GM12878 (cell line): ENCODE data around the gene CLPSL1. TPM values are rescaled to one million over a fixed set of nuclear protein-coding genes. Genes with fewer than 3 reads are reported as not detected.

ENCODE experiments used
- ATAC-seq: fragments of 200-7000 bp; cut with Tn5 transposase; 3 replicates; pipeline ENCODE4 v1.9.1; 2020; ENCODE audit warnings: mild to moderate bottlenecking, moderate library complexity
- BruUV-seq: library from RNA; stranded (reverse); fragments of 400-500 nt; replicated peaks from 2 replicates; lab custom pipeline; 2021; lab: Mats Ljungman, UMichigan
- CTCF ChIA-PET: fragments of 300-600 bp; sonication (Branson Sonifier 250); formaldehyde crosslinking; extraction: SDS; loops from one replicate; lab custom pipeline; 2021; ENCODE audit warnings: inconsistent platforms; lab: Yijun Ruan, JAX
- POLR2A ChIA-PET: fragments of 350-600 bp; formaldehyde crosslinking; extraction: SDS; loops from one replicate; lab custom pipeline; 2021; ENCODE audit warnings: inconsistent platforms; lab: Charles Lee
- RAD21 ChIA-PET: fragments of 300-600 bp; sonication (Branson Sonifier 250); formaldehyde crosslinking; loops from one replicate; lab custom pipeline; 2023; ENCODE audit warnings: antibody characterized with exemption; ENCODE audit not compliant: unreplicated experiment; lab: Charles Lee
- SMC1A ChIA-PET: fragments of 300-600 bp; sonication (Branson Sonifier 250); formaldehyde crosslinking; loops from one replicate; lab custom pipeline; 2023; ENCODE audit not compliant: unreplicated experiment, uncharacterized antibody; lab: Charles Lee
- DNase-seq: peaks from one replicate; pipeline ENCODE4 v3.0.0-alpha.2; 2011; ENCODE audit warnings: low read depth, low spot score
- FAIRE-seq: peaks from 3 replicates; lab custom pipeline; 2011; peaks lifted over from hg19 to GRCh38; lab: Jason Lieb, UNC
- H2AFZ ChIP-seq: 2 replicates; pipeline ENCODE4 v1.6.0; 2011; ENCODE audit warnings: low read depth, low read length, control low read depth; ENCODE audit not compliant: control insufficient read depth
- H3K27ac ChIP-seq: 2 replicates; pipeline ENCODE4 v1.5.1; 2011; ENCODE audit warnings: control low read depth; ENCODE audit not compliant: control insufficient read depth, insufficient read depth
- H3K27me3 ChIP-seq, 2 experiments: replicated peaks in 1 of 2; 2 replicates each; pipeline versions ENCODE4 v1.6.0 to v1.6.1; 2011; ENCODE audit warnings: low read length in 1 of 2; ENCODE audit not compliant: control insufficient read depth in 2 of 2, insufficient read depth in 2 of 2
- H3K36me3 ChIP-seq, 2 experiments: 2 replicates each; pipeline ENCODE4 v1.5.1; 2011; ENCODE audit warnings: low read length in 1 of 2; ENCODE audit not compliant: control insufficient read depth in 2 of 2, insufficient read depth in 2 of 2
- H3K4me1 ChIP-seq: 2 replicates; pipeline ENCODE4 v1.6.1; 2011; ENCODE audit warnings: mild to moderate bottlenecking, low read length, moderate library complexity, mixed read lengths; ENCODE audit not compliant: control insufficient read depth, insufficient read depth
- H3K4me2 ChIP-seq: 2 replicates; pipeline ENCODE4 v1.6.0; 2011; ENCODE audit warnings: control low read depth; ENCODE audit not compliant: control insufficient read depth, insufficient read depth
- H3K4me3 ChIP-seq: fragments of 200-600 bp; sonication (generic); 2 replicates; pipeline ENCODE4 v1.5.1; 2016
- H3K79me2 ChIP-seq: 2 replicates; pipeline ENCODE4 v1.6.0; 2011; ENCODE audit warnings: low read length; ENCODE audit not compliant: control insufficient read depth, insufficient read depth
- H3K9ac ChIP-seq: 2 replicates; pipeline ENCODE4 v1.8.0; 2011; ENCODE audit warnings: low read length, control low read depth, mixed read lengths; ENCODE audit not compliant: control insufficient read depth, insufficient read depth
- H3K9me3 ChIP-seq: replicated peaks from 3 replicates; pipeline ENCODE4 v1.5.1; 2011; ENCODE audit warnings: mild to moderate bottlenecking, low read length; ENCODE audit not compliant: control insufficient read depth, insufficient read depth
- H4K20me1 ChIP-seq: 2 replicates; pipeline ENCODE4 v1.6.0; 2011; ENCODE audit not compliant: control insufficient read depth, insufficient read depth
- CREB1 ChIP-seq: IDR thresholded peaks from 2 replicates; pipeline ENCODE4 v1.6.1; 2012; ENCODE audit warnings: low read depth, mild to moderate bottlenecking, inconsistent platforms
- EED ChIP-seq: sonication (generic); IDR thresholded peaks from 2 replicates; pipeline ENCODE4 v1.6.1; 2016; ENCODE audit warnings: antibody characterized with exemption, low read depth
- FOXK2 ChIP-seq: fragments of 450-650 bp; IDR thresholded peaks from 2 replicates; pipeline ENCODE4 v1.6.1; 2017; ENCODE audit warnings: mild to moderate bottlenecking, moderate library complexity
- REST ChIP-seq: IDR thresholded peaks from 2 replicates; pipeline ENCODE4 v1.6.1; 2012; ENCODE audit warnings: mild to moderate bottlenecking, low read depth, low read length
- ZSCAN29 ChIP-seq: fragments of 450-650 bp; IDR thresholded peaks from 2 replicates; pipeline ENCODE4 v1.6.1; 2017; ENCODE audit warnings: mild to moderate bottlenecking, moderate library complexity
- WGBS: methylation state at CpG from one replicate; pipeline ENCODE4 v1.1.6; 2016; ENCODE audit warnings: low lambda C conversion rate; ENCODE audit not compliant: insufficient replicate concordance, insufficient coverage; ENCODE audit errors: missing lambda C conversion rate; 5-methylcytosine and 5-hydroxymethylcytosine counted together
- in situ Hi-C: fragments of 300-500 bp; cut with MboI; formaldehyde crosslinking; loops from 9 replicates; pipeline ENCODE4 v1.14.3; 2018; ENCODE audit warnings: mixed read lengths
- intact Hi-C: fragments of 100-400 bp; cut with micrococcal nuclease; formaldehyde crosslinking; loops from one replicate; pipeline ENCODE4 v1.14.2; 2022; ENCODE audit not compliant: unreplicated experiment
- polyA plus RNA-seq, 11 experiments: library from polyadenylated mRNA; depleted of rRNA in 4 of 11; unstranded in 6 of 11; stranded (reverse) in 5 of 11; fragments of >200 nt; fragmentation: Nextera tagmentation in 4 of 11; fragmentation: Illumina TruSeq in 1 of 11; extraction: Ambion mirVana in 4 of 11; extraction: Trizol in 1 of 11; gene quantifications; 1 replicate in 1 of 11; 2 replicates in 10 of 11; pipeline versions ENCODE4 v1.2.1 to v1.2.3, GENCODE V29; 2011 to 2016; ENCODE audit warnings: inconsistent platforms in 2 of 11, missing spikeins in 2 of 11, low read depth in 1 of 11
- total RNA-seq, 4 experiments: library from RNA; depleted of rRNA in 3 of 4; stranded (reverse); fragments of >200 nt in 3 of 4; fragmentation: Illumina TruSeq in 1 of 4; extraction: Trizol in 1 of 4; gene quantifications; 2 replicates each; pipeline versions ENCODE4 v1.2.1 to v1.2.3, GENCODE V29; 2013 to 2021
- TF ChIP-seq, protein P1 (sequence below): IDR thresholded peaks from 2 replicates; pipeline ENCODE4 v1.6.1; 2011; ENCODE audit warnings: borderline replicate concordance, low read depth, mild to moderate bottlenecking, moderate library complexity, low read length; ENCODE audit not compliant: insufficient read depth, poor library complexity, severe bottlenecking

Gene CLPSL1
- total and polyA plus RNA-seq, 10 of the 15 experiments (the other 5 are each of a cell fraction or from before 2014, with no cell fraction given): not detected

DNA sequence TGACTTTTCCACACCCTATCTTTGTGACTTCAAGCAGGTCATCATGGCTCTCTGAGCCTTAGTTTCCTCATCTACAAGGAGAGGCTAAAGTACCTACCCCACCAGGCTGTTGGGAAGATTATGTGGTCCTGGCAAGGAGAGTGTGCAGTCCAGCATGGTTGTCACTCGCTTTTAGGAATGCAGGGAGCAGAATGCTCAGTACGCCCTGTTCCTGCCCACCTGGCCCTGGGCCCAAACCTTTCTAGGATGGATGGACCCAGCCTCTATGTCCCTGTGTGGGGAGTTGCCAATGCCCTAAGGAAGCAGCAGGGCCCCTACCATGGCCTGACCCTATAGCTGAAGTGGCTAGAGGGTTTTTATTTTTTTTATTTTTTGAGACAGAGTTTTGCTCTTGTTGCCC lies 2.4 kb upstream of the CLPSL1 start (continued):
- TF ChIP-seq REST (no peak), CREB1 (no peak), FOXK2 (no peak), EED (no peak)
- TF ChIP-seq, protein P1, sequence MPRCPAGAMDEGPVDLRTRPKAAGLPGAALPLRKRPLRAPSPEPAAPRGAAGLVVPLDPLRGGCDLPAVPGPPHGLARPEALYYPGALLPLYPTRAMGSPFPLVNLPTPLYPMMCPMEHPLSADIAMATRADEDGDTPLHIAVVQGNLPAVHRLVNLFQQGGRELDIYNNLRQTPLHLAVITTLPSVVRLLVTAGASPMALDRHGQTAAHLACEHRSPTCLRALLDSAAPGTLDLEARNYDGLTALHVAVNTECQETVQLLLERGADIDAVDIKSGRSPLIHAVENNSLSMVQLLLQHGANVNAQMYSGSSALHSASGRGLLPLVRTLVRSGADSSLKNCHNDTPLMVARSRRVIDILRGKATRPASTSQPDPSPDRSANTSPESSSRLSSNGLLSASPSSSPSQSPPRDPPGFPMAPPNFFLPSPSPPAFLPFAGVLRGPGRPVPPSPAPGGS: no peak
- TF ChIP-seq, all 136 proteins: peak for 0

DNA sequence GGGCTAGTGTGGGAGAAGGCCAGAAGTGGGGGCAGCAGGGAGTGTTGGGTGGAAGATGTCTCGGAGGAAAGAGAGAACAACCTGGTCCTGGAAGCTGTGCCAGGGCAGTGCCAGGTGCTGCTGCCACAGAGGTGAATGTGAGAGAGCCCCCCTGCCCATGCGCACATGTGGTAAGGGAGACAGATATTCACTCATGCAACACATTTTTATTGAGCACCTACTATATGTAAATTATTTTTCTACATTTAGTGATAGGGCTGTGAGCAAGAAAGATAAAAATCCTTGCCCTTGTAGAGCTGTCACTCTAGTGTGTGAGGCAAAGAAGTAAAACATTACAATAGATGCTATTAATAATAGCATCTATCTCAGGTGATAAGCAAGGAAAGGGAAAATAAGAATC lies 471 bp downstream of the CLPSL1 start:
- in situ Hi-C loops: no loop called here
- H4K20me1 ChIP-seq: no peaks in the 10 kb centered on the region
- ATAC-seq: no peak
- no peaks in the 10 kb centered on the region; a peak in 1 of 4 replicates for H3K27me3 ChIP-seq
- no peak overlapping the region for H3K4me3 ChIP-seq
- TF ChIP-seq ZSCAN29: no peak
- ChIA-PET SMC1A (no interaction called here), RAD21 (no interaction called here), POLR2A (no interaction called here), CTCF (no interaction called here)
- H3K9ac ChIP-seq: no peak overlapping the region
- no peak for FAIRE-seq
- BruUV-seq: no TSS peak
- H3K4me2 ChIP-seq: no peak overlapping the region
- no peak for DNase-seq
- intact Hi-C loops: no loop called here
- H3K79me2 ChIP-seq: no peaks in the 10 kb centered on the region
- 55% methylated on average over 2 of the region's 2 CpGs for WGBS
- no peaks in the 10 kb centered on the region for H3K9me3 ChIP-seq
- no peaks in the 10 kb centered on the region for H3K4me1 ChIP-seq
- no peaks in the 10 kb centered on the region for H3K36me3 ChIP-seq
- H3K27ac ChIP-seq: no peak overlapping the region
- H2AFZ ChIP-seq: no peak overlapping the region
